Measurements from ENCODE around the gene TNFAIP8L2. TPM values are rescaled to one million over a fixed set of nuclear protein-coding genes. Genes with fewer than 3 reads are reported as not detected.

The TNFAIP8L2 gene
- total RNA-seq, 1 experiment from 2014 or later = not detected

- no peak for TF ChIP-seq CTCF (IDR thresholded peaks at IDR 0.05 in 2 of 3, conservative IDR thresholded peaks at IDR 0.05 in 1 of 3; ENCODE audit: borderline replicate concordance in 1 of 3, insufficient read depth in 1 of 3, low read depth in 2 of 3, low read length in 2 of 3)
- TF ChIP-seq ELF1 (IDR thresholded peaks at IDR 0.05; ENCODE audit: borderline replicate concordance, low read depth) = no peak
- TF ChIP-seq POLR2AphosphoS5 (IDR thresholded peaks at IDR 0.05; ENCODE audit: low read depth, low read length) = no peak
- TF ChIP-seq YY1 (IDR thresholded peaks at IDR 0.05; ENCODE audit: extremely low read depth, insufficient replicate concordance, low read depth, low read length) = no peak
These were observed 1.9 kb downstream of the TNFAIP8L2 start (continued) for GRCh38 chr1:151158326-151158725.

DNA sequence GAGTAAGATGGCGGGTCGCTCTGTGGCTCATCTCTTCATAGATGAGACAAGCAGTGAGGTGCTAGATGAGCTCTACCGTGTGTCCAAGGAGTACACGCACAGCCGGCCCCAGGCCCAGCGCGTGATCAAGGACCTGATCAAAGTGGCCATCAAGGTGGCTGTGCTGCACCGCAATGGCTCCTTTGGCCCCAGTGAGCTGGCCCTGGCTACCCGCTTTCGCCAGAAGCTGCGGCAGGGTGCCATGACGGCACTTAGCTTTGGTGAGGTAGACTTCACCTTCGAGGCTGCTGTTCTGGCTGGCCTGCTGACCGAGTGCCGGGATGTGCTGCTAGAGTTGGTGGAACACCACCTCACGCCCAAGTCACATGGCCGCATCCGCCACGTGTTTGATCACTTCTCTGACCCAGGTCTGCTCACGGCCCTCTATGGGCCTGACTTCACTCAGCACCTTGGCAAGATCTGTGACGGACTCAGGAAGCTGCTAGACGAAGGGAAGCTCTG lies 2.4 kb downstream of the TNFAIP8L2 start:
- ChIA-PET RAD21 (ENCODE audit: low non-redundant PET in 1 of 2, low total read pairs in 2 of 2, uncharacterized antibody in 2 of 2, unreplicated experiment in 2 of 2) (no interaction called here), CTCF (interaction anchor here (5.8 kb wide), 1 partner anchor 58 kb away, joined by 63 read pairs; no protein-coding TSS in a partner anchor)

More for the DNA sequence above, 2.4 kb downstream of the TNFAIP8L2 start:
- no TSS peak for BruUV-seq (replicated peaks)
- Histone ChIP-seq H3K9me3 (ENCODE audit: control insufficient read depth in 1 of 2, insufficient read depth in 1 of 2, low read depth in 1 of 2, low read length in 2 of 2) (no peaks in the 10 kb centered on the region), H3K4me2 (ENCODE audit: low read length) (no peak overlapping the region), H3K9me2 (ENCODE audit: insufficient read depth) (no peaks in the 10 kb centered on the region), H3K27me3 (ENCODE audit: insufficient read depth, low read length) (no peaks in the 10 kb centered on the region), H3K36me3 (ENCODE audit: control insufficient read depth in 1 of 2, insufficient read depth in 2 of 2, low read length in 2 of 2) (peaks cover 0 to 9% of the 10 kb centered on the region in 2 experiments; a peak in 2 of 4 replicates), H4K20me1 (ENCODE audit: insufficient read depth) (no peaks in the 10 kb centered on the region), H3K79me2 (ENCODE audit: insufficient read depth, low read length) (no peaks in the 10 kb centered on the region), H3K4me3 (replicated peaks in 1 of 2; ENCODE audit: low read depth in 1 of 2, low read length in 2 of 2) (no peak overlapping the region), H2AFZ (ENCODE audit: low read depth, low read length, poor library complexity, severe bottlenecking) (no peak overlapping the region), H3K4me1 (ENCODE audit: control insufficient read depth in 1 of 2, insufficient read depth in 2 of 2, low read length in 2 of 2) (peaks cover 2 to 6% of the 10 kb centered on the region in 2 experiments; a peak in 3 of 4 replicates), H3K9ac (ENCODE audit: low read length) (no peak overlapping the region), H3K27ac (ENCODE audit: low read depth, low read length) (no peak overlapping the region)
- POLR2A ChIA-PET = no interaction called here
- DNase-seq (ENCODE audit: low read depth, low spot score) (no peak), ATAC-seq (no peak)
- intact Hi-C loops (cut with micrococcal nuclease) = no loop called here
- TF ChIP-seq EZH2 (IDR thresholded peaks at IDR 0.05) = no peak
- TF ChIP-seq JUND (IDR thresholded peaks at IDR 0.05) = no peak
- TF ChIP-seq, protein P1, sequence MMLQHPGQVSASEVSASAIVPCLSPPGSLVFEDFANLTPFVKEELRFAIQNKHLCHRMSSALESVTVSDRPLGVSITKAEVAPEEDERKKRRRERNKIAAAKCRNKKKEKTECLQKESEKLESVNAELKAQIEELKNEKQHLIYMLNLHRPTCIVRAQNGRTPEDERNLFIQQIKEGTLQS (IDR thresholded peaks at IDR 0.05) = no peak
- no peak for TF ChIP-seq CBX3 (IDR thresholded peaks at IDR 0.05; ENCODE audit: low read depth)
- TF ChIP-seq EGR1 (IDR thresholded peaks at IDR 0.05; ENCODE audit: low read depth) = no peak
- TF ChIP-seq SIN3A (IDR thresholded peaks at IDR 0.05; ENCODE audit: low read depth) = no peak
- no peak for TF ChIP-seq ZFX (IDR thresholded peaks at IDR 0.05)
